ENCODE measurements around the gene ERCC6L.
A peak's percentile ranks its signal among the peaks of the same experiment; 100 is the strongest.
"Not testable (repeated sequence)": the region's sequence is repeated elsewhere in the genome, so short reads cannot be mapped to it uniquely, and the experiment has no call there.

The ERCC6L gene

GRCh38 chrX:72238183-72238582 lies 644 bp downstream of the ERCC6L start:
- no peak for ATAC-seq (ENCODE audit: insufficient read depth, low read depth)
- Histone ChIP-seq H3K79me2 (ENCODE audit: insufficient read depth, low read length) (peaks cover 40% of the 10 kb centered on the region), H3K27ac (ENCODE audit: low read length) (peak overlapping the region; percentile 90), H3K4me3 (ENCODE audit: low read depth in 1 of 2, low read length in 2 of 2) (peak overlapping the region; percentile 39 to 84; a peak in 3 of 4 replicates), H2AFZ (ENCODE audit: low read depth, low read length) (peak overlapping the region; percentile 86; the same call in 1 of the 2 replicates), H3K36me3 (ENCODE audit: insufficient read depth, low read length) (peaks cover 15% of the 10 kb centered on the region; the same call in 1 of the 2 replicates), H3K4me2 (ENCODE audit: insufficient read depth, low read length) (peak overlapping the region; percentile 90), H4K20me1 (ENCODE audit: insufficient read depth, low read length) (no peaks in the 10 kb centered on the region), H3K4me1 (ENCODE audit: insufficient read depth, low read length) (peaks cover 19% of the 10 kb centered on the region), H3K9me3 (ENCODE audit: insufficient read depth, low read length, severe bottlenecking) (no peaks in the 10 kb centered on the region), H3K9ac (ENCODE audit: low read depth, low read length) (peak overlapping the region; percentile 66), H3K27me3 (ENCODE audit: insufficient read depth, low read length, poor library complexity) (no peaks in the 10 kb centered on the region)
- TF ChIP-seq EZH2 (IDR thresholded peaks at IDR 0.05; ENCODE audit: borderline replicate concordance, low read depth, low read length, severe bottlenecking): no peak
- no peak for TF ChIP-seq CTCF (IDR thresholded peaks at IDR 0.05; ENCODE audit: borderline replicate concordance, extremely low read depth, low read length, poor library complexity, severe bottlenecking)
- no peak for DNase-seq

- no peak overlapping the region for H3K4me3 ChIP-seq (ENCODE audit: low read depth in 1 of 2, low read length in 2 of 2)
- H4K20me1 ChIP-seq (ENCODE audit: insufficient read depth, low read length): no peaks in the 10 kb centered on the region
- no peak overlapping the region for H2AFZ ChIP-seq (ENCODE audit: low read depth, low read length)
- no peak for TF ChIP-seq EZH2 (IDR thresholded peaks at IDR 0.05; ENCODE audit: borderline replicate concordance, low read depth, low read length, severe bottlenecking)
- TF ChIP-seq CTCF (IDR thresholded peaks at IDR 0.05; ENCODE audit: borderline replicate concordance, extremely low read depth, low read length, poor library complexity, severe bottlenecking): no peak
- ATAC-seq (ENCODE audit: insufficient read depth, low read depth) (no peak), DNase-seq (no peak)
- no peak overlapping the region for H3K27ac ChIP-seq (ENCODE audit: low read length)
- no peaks in the 10 kb centered on the region for H3K9me3 ChIP-seq (ENCODE audit: insufficient read depth, low read length, severe bottlenecking)
- H3K4me1 ChIP-seq (ENCODE audit: insufficient read depth, low read length): peaks cover 19% of the 10 kb centered on the region
- no peaks in the 10 kb centered on the region for H3K27me3 ChIP-seq (ENCODE audit: insufficient read depth, low read length, poor library complexity)
- peak overlapping the region; percentile 23; the same call in 1 of the 2 replicates for H3K4me2 ChIP-seq (ENCODE audit: insufficient read depth, low read length)
- H3K9ac ChIP-seq (ENCODE audit: low read depth, low read length): no peak overlapping the region
- H3K79me2 ChIP-seq (ENCODE audit: insufficient read depth, low read length): peaks cover 51% of the 10 kb centered on the region
- H3K36me3 ChIP-seq (ENCODE audit: insufficient read depth, low read length): peaks cover 15% of the 10 kb centered on the region; the same call in 1 of the 2 replicates
These were observed 2.0 kb downstream of the ERCC6L start for GRCh38 chrX:72236841-72237240.

DNA sequence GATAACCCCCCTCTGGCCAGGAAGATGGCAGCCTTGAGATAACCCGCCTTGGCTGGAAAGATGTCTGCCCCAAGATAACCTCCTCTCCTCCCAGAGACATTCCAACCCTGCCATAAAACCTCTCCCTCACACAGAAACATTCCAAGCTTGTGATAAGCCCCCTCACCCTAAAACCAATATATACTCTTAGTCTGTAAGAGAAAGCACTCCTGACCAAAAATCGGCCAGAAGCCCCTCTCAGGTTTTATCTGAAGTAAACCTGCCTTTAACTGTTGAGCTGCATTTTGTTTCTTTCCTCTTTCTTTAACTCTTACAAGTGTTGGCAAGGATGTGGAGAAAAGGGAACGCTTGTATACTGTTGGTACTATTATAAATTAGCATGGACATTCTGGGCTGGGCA lies 8.5 kb downstream of the ERCC6L start:
- Histone ChIP-seq H3K27ac (ENCODE audit: low read length) (no peak overlapping the region), H3K36me3 (ENCODE audit: insufficient read depth, low read length) (peaks cover 21% of the 10 kb centered on the region; the same call in 1 of the 2 replicates), H3K9ac (ENCODE audit: low read depth, low read length) (no peak overlapping the region), H2AFZ (ENCODE audit: low read depth, low read length) (no peak overlapping the region), H3K4me1 (ENCODE audit: insufficient read depth, low read length) (no peaks in the 10 kb centered on the region), H3K9me3 (ENCODE audit: insufficient read depth, low read length, severe bottlenecking) (no peaks in the 10 kb centered on the region), H3K4me2 (ENCODE audit: insufficient read depth, low read length) (no peak overlapping the region), H3K27me3 (ENCODE audit: insufficient read depth, low read length, poor library complexity) (no peaks in the 10 kb centered on the region), H3K4me3 (ENCODE audit: low read depth in 1 of 2, low read length in 2 of 2) (no peak overlapping the region), H3K79me2 (ENCODE audit: insufficient read depth, low read length) (peaks cover 74% of the 10 kb centered on the region), H4K20me1 (ENCODE audit: insufficient read depth, low read length) (no peaks in the 10 kb centered on the region; the same call in 1 of the 2 replicates)
- no peak for ATAC-seq (ENCODE audit: insufficient read depth, low read depth)
- no peak for TF ChIP-seq EZH2 (IDR thresholded peaks at IDR 0.05; ENCODE audit: borderline replicate concordance, low read depth, low read length, severe bottlenecking)
- no peak for TF ChIP-seq CTCF (IDR thresholded peaks at IDR 0.05; ENCODE audit: borderline replicate concordance, extremely low read depth, low read length, poor library complexity, severe bottlenecking)
- DNase-seq: no peak

DNA sequence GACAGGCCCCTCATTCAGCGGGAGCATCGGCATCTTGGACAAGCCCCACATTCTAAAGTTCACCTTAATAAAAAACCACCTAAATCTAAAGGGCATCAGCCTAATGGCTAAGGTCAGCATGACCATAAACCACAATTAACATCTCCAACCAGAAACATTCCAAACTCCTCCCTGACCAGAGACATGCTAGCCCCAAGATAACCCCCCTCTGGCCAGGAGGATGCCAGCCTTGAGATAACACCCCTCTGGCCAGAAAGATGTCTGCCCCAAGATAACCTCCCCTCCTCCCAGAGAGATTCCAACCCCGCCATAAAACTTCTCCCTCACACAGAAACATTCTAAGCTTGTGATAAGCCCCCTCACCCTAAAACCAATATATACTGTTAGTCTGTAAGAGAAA lies 18.5 kb downstream of the ERCC6L start:
- ATAC-seq (ENCODE audit: insufficient read depth, low read depth); H4K20me1 ChIP-seq (ENCODE audit: insufficient read depth, low read length); H3K27me3 ChIP-seq (ENCODE audit: insufficient read depth, low read length, poor library complexity); H3K4me1 ChIP-seq (ENCODE audit: insufficient read depth, low read length); H3K4me2 ChIP-seq (ENCODE audit: insufficient read depth, low read length); H3K36me3 ChIP-seq (ENCODE audit: insufficient read depth, low read length); H3K4me3 ChIP-seq (ENCODE audit: low read depth in 1 of 2, low read length in 2 of 2); H3K27ac ChIP-seq (ENCODE audit: low read length); H3K9me3 ChIP-seq (ENCODE audit: insufficient read depth, low read length, severe bottlenecking); DNase-seq; H3K9ac ChIP-seq (ENCODE audit: low read depth, low read length); H2AFZ ChIP-seq (ENCODE audit: low read depth, low read length): not testable (repeated sequence)
- H3K79me2 ChIP-seq (ENCODE audit: insufficient read depth, low read length): peaks cover 64% of the 10 kb centered on the region

Data from DND-41 (cell line).